Stimulated activated CD4-positive, alpha-beta T cell treated with anti-CD3 and anti-CD28 coated beads, Interleukin-15, amount 100 ng/mL, for 1 hour (primary cell): ENCODE measurements around the gene PLAGL2.
"Not testable (repeated sequence)": the region's sequence is repeated elsewhere in the genome, so short reads cannot be mapped to it uniquely, and the experiment has no call there.

Experiments used
- DNase-seq, 2 donors: peaks; one replicate each; pipeline ENCODE4 v3.0.0-alpha.2; 2020; ENCODE audit warnings: low read depth in 1 of 2, low spot score in 1 of 2

The PLAGL2 gene

GRCh38 chr20:32184961-32185603, 22.5 kb downstream of the PLAGL2 start:
- DNase-seq = no peak

DNA sequence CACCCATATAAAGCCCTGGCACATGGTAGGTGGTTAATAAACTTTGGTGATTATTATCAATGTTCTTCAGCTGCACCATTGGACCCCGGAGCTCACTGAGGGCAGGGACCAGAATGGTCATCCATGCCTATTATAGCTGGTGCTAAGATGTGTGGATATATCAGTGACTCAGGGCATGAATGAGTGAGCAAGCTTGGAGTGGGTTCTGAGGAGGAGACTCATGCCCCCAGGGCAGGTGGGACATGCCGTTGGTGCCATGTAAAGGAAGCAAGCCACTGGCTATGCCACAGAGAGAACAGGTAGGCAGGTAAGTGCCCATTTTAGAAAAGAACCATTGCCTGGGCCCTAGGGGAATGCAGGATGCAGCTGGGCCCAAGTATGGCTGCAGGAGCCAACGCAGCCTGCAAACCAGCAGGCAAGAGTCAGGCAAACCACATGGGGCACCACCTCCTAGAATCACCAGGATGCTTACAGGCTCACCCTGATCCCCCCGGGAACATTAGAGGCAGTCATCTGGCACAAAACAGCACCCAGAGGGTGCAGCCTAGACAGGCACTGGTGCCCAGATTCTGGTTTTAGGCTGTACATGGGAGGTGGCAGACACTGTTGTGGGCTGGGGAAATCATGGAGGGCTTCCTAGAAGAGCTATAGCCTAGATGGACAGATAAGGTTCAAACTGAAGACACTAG, 23.5 kb downstream of the PLAGL2 start:
- DNase-seq = no peak

DNA sequence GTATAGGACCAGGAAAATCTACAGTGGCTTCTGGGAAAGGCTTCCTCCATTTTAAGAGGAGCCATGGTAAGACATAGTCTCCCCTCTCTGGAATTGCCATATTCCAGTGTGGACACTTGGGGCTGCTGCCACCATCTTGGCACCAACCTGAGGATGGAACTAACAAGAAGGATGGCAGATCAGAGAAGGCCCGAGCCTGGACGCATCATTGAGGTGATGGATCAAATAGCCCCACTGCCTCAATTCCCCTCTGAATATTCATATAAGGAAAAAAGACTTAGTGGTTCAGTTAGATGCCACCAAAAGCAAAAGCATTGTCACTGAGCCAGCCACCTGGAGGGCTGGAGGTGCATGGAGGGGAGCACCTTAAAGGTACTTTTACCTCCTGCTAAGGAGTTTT, 25.9 kb downstream of the PLAGL2 start:
- no peak for DNase-seq

- DNase-seq = no peak
Measured at GRCh38 chr20:32179934-32180333, 27.6 kb downstream of the PLAGL2 start.

GRCh38 chr20:32179515-32179914, 28.0 kb downstream of the PLAGL2 start:
- no peak for DNase-seq

- not testable (repeated sequence) for DNase-seq
Measured at GRCh38 chr20:32177696-32178095, 29.8 kb downstream of the PLAGL2 start.

GRCh38 chr20:32168184-32168910, 39.2 kb downstream of the PLAGL2 start:
- no peak for DNase-seq

DNA sequence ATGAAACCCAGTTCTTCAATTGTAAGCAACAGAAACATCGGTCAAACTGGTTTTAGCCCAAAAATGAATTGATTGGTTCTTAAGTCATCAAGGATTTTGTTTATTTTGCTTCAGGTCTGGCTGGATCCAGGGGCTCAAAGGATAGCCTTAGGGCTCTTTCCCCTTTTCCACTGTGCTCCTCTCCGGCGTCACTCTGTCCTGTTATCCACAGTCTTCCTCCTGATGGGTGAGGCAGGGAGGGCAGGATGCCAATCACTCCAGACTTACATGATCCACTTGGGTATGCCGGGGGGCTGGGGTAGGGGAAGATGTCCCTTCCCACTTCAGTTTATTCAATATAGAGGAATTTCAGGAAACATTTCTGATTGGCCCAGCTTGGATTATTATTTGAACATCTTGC, 40.0 kb downstream of the PLAGL2 start:
- no peak for DNase-seq

- DNase-seq = no peak
Measured at GRCh38 chr20:32165836-32166545, 41.6 kb downstream of the PLAGL2 start.

DNA sequence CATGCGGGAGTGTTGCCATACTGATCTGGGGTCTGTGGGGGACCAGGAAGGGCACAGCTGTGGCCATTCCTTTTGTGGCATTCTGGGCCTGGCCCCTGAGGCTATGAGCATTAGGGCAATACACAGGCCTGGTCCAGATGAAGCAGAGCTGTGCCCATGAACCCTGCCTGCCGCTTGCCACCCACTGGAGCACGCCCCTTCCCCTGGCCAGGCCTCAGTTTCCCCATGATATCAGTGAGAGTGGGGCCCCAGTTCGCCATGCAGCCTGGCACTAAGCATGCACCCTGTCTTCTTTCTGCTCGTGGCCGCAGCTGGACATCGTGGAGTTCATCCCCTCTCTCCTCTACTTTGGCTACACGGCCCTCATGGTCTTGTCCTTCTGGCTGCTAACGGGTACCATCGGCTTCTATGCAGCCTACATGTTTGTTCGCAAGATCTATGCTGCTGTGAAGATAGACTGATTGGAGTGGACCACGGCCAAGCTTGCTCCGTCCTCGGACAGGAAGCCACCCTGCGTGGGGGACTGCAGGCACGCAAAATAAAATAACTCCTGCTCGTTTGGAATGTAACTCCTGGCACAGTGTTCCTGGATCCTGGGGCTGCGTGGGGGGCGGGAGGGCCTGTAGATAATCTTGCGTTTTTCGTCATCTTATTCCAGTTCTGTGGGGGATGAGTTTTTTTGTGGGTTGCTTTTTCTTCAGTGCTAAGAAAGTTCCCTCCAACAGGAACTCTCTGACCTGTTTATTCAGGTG, 42.4 kb downstream of the PLAGL2 start:
- no peak for DNase-seq

DNA sequence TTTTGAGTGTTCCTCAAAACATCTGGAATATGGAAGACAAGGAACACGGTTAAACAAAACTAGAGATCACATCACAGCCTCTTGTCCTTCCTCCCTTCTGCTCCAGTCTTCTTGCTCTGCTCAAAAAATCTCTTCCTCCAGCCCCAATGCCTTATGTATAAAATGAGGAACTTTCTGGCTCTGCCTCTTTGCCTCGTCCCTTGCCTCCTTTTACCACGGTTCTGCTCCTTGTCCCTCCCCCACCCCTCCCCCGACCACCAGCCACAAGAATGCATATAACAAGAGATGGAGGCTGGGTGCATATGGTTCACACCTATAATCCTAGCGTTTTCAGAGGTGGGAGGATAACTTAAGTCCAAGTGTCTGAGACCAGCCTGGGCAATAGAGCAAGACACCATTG, 43.6 kb downstream of the PLAGL2 start:
- DNase-seq = no peak

DNA sequence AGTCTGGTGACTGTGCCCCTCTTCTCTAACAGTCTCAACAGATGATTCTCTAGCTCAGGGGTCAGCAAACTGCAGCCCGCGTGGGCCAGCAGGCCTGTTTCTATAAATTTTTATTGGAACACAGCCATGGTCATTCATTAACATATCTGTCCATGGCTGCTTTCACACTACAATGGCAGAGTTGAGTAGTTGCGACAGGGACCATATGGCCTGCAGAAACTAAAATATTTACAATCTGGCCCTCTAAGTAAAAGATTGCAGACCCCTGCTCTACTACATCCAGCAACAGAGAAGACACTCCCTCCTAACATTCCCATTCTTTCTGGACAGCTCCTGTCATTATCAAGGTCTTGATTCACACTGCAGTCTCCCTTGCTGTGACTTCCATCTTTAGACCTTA, 45.2 kb downstream of the PLAGL2 start:
- no peak for DNase-seq

- no peak for DNase-seq
Measured at GRCh38 chr20:32160341-32160740, 47.2 kb downstream of the PLAGL2 start.

- no peak for DNase-seq
Measured at GRCh38 chr20:32159766-32160221, 47.7 kb downstream of the PLAGL2 start.

DNA sequence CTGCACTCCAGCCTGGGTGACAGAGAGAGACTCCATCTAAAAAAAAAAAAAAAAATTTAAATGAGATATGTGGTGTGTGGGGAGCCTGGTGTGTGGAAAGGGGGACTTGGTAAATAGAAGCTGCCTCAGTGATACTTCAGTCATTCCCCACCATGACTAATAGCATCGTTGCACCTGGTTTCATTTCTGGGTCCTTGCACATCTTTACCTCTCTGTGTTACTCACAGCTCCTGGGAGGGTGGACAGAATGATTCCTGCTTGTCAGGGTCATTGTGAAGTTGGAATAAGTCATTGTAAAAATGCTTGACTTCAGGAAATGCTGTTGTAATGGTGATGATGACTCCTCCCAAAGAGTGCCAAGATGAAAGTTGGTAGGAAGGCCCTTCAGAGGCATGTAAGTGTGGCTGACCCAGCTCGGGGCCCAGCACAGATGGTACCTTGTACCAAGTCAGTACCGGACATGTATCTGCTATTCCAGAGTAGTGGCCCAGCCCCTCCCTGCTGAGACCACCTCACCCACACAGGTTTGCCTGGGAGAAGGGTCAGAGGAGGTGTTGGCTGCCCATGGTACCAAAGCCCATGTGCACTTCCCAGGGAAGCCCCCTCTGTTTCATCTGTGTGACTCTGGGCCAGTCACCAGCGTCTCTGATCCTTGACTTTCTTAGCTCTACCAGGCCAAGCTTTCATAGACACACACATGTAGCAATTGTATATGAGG, 48.4 kb downstream of the PLAGL2 start:
- DNase-seq = no peak

DNA sequence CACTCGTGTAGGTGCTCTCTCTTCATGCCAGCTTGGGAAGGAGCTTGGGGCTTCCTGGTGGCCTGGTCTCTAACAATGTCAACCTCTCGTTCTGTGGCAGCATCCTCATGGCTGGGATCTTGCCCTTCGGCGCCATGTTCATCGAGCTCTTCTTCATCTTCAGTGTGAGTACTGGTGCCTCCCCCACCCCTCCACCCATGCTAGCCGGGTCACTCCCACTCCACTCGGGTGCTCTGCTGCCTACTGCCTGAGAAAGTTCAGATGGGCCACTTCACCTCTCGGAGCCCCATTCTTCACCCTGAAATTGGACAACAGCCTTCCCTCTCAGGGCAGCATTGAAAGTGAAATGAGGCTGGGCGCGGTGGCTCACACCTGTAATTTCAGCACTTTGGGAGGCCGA, 49.2 kb downstream of the PLAGL2 start:
- no peak for DNase-seq

- no peak for DNase-seq
Measured at GRCh38 chr20:32157611-32158010, 49.9 kb downstream of the PLAGL2 start.

GRCh38 chr20:32155017-32155981, 52.2 kb downstream of the PLAGL2 start:
- DNase-seq = no peak

DNA sequence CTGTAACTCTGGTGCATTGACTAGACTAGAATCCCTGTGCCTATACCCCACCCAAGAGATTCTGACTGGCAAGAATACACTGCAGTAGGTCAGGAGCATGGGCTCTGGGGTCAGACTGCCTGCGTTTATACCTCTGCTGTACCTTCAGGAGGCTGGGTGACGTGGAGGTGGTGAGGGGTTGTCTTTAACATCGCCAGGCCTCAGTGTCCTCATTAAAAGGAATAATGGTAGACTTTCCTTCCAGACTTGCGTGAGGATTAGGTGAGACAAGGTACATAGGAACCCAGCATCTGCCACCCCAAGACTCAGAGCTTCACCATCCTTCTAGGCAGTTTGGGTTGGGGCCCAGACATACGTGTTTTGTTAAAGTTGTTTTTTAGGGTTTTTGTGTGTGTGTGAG, 53.8 kb downstream of the PLAGL2 start:
- DNase-seq = no peak
